ENCODE measurements around the gene AUTS2.

AUTS2 gene

DNA sequence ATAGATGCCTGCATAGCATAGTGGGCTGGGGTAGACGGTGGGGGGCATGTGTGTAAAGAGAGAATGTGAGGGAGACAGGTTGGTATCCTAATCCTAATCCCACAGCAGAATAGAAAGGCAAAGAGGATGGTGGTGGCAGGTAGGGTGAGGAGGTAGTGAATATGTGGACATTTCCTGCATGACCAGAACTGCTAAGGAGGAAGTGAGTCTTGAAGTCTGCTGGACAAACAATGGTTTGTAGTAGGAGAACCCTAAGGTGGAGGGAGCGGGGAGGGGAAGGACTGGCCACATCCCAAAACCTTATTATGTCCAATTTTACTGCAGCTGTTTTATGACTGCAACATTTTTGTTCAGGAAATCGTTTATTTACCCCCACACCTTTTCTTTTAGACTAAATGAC is 279.7 kb downstream of the AUTS2 start:
- TF ChIP-seq, protein P1, sequence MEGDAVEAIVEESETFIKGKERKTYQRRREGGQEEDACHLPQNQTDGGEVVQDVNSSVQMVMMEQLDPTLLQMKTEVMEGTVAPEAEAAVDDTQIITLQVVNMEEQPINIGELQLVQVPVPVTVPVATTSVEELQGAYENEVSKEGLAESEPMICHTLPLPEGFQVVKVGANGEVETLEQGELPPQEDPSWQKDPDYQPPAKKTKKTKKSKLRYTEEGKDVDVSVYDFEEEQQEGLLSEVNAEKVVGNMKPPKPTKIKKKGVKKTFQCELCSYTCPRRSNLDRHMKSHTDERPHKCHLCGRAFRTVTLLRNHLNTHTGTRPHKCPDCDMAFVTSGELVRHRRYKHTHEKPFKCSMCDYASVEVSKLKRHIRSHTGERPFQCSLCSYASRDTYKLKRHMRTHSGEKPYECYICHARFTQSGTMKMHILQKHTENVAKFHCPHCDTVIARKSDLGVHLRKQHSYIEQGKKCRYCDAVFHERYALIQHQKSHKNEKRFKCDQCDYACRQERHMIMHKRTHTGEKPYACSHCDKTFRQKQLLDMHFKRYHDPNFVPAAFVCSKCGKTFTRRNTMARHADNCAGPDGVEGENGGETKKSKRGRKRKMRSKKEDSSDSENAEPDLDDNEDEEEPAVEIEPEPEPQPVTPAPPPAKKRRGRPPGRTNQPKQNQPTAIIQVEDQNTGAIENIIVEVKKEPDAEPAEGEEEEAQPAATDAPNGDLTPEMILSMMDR (IDR thresholded peaks at IDR 0.05; ENCODE audit: extremely low read depth, missing control alignments), result no peak
- no peak for DNase-seq (ENCODE audit: low spot score)

DNA sequence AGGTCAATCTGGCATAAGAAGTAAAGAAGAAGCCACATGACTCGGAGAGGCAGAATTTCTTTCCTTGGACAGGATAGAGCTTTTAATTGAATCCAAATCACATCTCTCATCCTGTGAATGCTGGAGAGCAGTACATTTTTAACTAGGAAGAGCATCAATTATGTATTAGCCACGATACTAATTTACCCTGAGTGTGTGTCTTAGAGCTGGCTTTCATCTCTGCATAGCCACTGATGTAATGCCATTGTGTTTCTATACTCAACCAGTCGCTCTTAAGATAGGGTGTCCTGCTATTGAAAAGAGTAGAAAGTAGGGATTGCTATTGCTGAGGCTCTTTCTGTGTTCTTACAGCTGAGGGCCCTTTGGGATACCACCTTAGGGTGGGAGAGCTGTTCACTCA is 280.3 kb downstream of the AUTS2 start:
- TF ChIP-seq, protein P1 (IDR thresholded peaks at IDR 0.05; ENCODE audit: extremely low read depth, missing control alignments), result no peak
- DNase-seq (ENCODE audit: low spot score), result no peak

DNA sequence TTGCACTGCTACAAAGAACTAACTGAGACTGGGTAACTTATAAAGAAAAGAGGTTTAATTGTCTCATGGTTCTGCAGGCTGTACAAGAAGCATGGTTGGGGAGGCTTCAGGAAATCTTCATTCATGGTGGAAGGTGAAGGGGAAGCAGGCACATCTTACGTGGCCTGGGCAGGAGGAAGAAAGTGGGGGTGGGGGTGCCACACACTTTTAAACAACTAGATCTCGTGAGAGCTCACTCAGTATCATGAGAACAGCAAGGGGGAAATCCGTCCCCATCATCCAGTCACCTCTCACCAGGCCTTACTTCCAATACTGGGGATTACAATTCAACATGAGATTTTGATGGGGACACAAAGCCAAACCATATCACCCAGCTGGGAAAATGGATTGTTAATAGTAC is 281.7 kb downstream of the AUTS2 start:
- no peak for DNase-seq (ENCODE audit: low spot score)
- TF ChIP-seq, protein P1 (IDR thresholded peaks at IDR 0.05; ENCODE audit: extremely low read depth, missing control alignments), result no peak

DNA sequence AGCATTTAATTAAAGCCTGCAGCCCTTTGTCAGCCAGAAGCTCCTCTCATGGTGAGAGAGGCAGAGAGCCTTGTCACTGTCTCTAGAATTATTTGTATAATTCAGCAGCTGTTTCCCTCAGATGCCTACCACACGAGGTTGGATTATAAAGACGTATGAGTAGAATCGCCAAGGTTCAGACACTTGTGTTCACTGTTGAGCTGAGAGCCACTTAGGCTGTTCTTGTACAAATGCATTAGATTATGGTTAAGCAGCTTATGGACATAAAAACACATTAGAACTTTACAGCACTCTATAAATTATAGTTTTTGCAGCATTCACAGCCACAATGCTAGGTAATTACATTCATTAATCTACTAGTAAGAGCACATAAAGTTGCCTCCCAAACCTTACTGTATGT is 282.6 kb downstream of the AUTS2 start:
- TF ChIP-seq, protein P1 (IDR thresholded peaks at IDR 0.05; ENCODE audit: extremely low read depth, missing control alignments), result no peak
- DNase-seq (ENCODE audit: low spot score), result no peak

DNA sequence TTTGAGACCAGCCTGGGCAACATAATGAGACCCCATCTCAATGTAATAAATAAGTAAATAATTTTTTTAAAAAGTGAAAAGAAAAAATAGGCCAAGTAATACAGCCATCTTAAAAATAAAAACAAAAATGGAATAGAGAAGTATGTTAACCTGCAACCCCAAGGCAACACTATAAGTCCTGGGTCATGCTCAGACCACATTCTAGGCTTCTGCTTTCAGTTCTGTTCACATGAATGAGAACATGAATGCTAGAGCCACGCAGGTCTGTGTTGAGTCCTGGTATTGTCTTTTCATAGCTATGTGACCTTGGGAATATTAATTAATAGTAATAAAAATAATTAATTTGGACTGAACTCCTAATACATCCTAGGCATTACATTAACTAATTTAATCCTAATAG is 284.0 kb downstream of the AUTS2 start:
- DNase-seq (ENCODE audit: low spot score), result peak; percentile 37
- TF ChIP-seq, protein P1 (IDR thresholded peaks at IDR 0.05; ENCODE audit: extremely low read depth, missing control alignments), result no peak

DNA sequence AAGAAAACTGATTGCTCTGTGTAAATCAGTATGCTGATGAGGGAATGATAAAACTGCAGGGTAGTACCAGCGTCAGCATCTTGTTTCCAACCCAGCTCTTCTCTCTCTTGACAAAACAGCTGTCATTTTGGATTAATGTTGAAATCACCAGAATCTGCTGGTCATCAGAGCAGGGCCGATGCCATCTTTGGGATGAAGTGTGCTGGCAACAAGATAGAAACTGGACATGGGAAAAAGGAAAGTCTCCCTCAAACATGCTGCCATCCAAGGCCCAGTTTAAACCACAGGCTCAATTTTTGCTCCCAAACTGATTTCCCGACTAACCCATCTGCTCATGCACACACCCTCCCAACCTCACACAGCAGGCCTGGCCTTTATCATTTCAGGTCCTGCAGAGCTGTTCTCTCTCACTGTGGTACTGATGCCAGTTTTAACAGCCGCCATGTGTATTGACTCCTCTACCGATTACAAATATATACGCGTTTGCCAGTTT is 285.2 kb downstream of the AUTS2 start:
- TF ChIP-seq, protein P1 (IDR thresholded peaks at IDR 0.05; ENCODE audit: extremely low read depth, missing control alignments), result no peak
- no peak for DNase-seq (ENCODE audit: low spot score)

DNA sequence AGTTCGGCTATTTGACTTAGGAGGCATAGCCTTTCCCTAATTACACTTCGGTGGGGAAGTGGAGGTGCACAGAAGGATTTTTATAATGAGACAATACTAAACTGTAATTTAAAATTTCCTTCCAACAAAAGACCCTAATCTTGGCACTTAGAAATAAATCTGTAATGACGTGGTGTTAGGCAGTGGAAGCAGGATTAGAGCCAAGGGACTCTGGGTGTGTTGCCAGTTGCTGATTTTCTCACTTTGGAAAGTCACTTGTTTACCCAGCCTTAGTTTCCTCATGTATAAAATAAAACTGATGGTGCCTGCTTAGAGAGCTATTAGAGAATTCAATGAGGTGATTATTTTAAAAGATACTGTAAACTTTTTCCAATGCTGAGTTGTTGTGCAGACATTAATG is 287.2 kb downstream of the AUTS2 start:
- TF ChIP-seq, protein P1 (IDR thresholded peaks at IDR 0.05; ENCODE audit: extremely low read depth, missing control alignments), result no peak
- no peak for DNase-seq (ENCODE audit: low spot score)
